Renal cortical epithelial cell (primary cell): ENCODE measurements around the gene DYRK4. TPM values are rescaled to one million over a fixed set of nuclear protein-coding genes. Genes with fewer than 3 reads are reported as not detected.

Source experiments
- DNase-seq: peaks from one replicate; pipeline ENCODE4 v3.0.0-alpha.2; 2011; ENCODE audit warnings: low read depth
- total RNA-seq: library from RNA; depleted of rRNA; stranded (reverse); fragments of >200 nt; gene quantifications from 2 replicates; pipeline ENCODE4 v1.2.3, GENCODE V29; 2014

DYRK4 gene
- total RNA-seq, 1 donor from 2014 or later: 30.7 TPM

GRCh38 chr12:4563336-4563735 is 1.3 kb downstream of the DYRK4 start:
- peak; percentile 29 for DNase-seq

GRCh38 chr12:4564818-4565217 is 2.8 kb downstream of the DYRK4 start:
- DNase-seq: no peak

GRCh38 chr12:4566474-4566873 is 4.5 kb downstream of the DYRK4 start:
- no peak for DNase-seq

GRCh38 chr12:4567073-4567881 is 5.3 kb downstream of the DYRK4 start:
- no peak for DNase-seq

GRCh38 chr12:4569261-4569660 is 7.3 kb downstream of the DYRK4 start:
- DNase-seq: no peak

GRCh38 chr12:4572680-4573079 is 10.7 kb downstream of the DYRK4 start:
- DNase-seq: no peak

- DNase-seq: peak; percentile 32
Measured at GRCh38 chr12:4579305-4580102, 17.5 kb downstream of the DYRK4 start.

- DNase-seq: no peak
Measured at GRCh38 chr12:4580281-4580688, 18.3 kb downstream of the DYRK4 start.

- no peak for DNase-seq
Measured at GRCh38 chr12:4584281-4584680, 22.3 kb downstream of the DYRK4 start.

- no peak for DNase-seq
Measured at GRCh38 chr12:4584896-4585295, 22.9 kb downstream of the DYRK4 start.

- no peak for DNase-seq
Measured at GRCh38 chr12:4586500-4586899, 24.5 kb downstream of the DYRK4 start.

GRCh38 chr12:4587108-4587507 is 25.1 kb downstream of the DYRK4 start:
- no peak for DNase-seq

GRCh38 chr12:4588916-4589315 is 26.9 kb downstream of the DYRK4 start:
- DNase-seq: no peak

- no peak for DNase-seq
Measured at GRCh38 chr12:4589941-4590340, 27.9 kb downstream of the DYRK4 start.

- DNase-seq: no peak
Measured at GRCh38 chr12:4591180-4591687, 29.2 kb downstream of the DYRK4 start.

GRCh38 chr12:4595881-4596280 is 33.9 kb downstream of the DYRK4 start:
- no peak for DNase-seq

GRCh38 chr12:4603421-4603820 is 41.4 kb downstream of the DYRK4 start:
- no peak for DNase-seq

- DNase-seq: no peak
Measured at GRCh38 chr12:4603946-4604345, 41.9 kb downstream of the DYRK4 start.

- peak; percentile 89 for DNase-seq
Measured at GRCh38 chr12:4604684-4605193, 42.7 kb downstream of the DYRK4 start.

- DNase-seq: no peak
Measured at GRCh38 chr12:4607056-4607455, 45.0 kb downstream of the DYRK4 start.

- DNase-seq: no peak
Measured at GRCh38 chr12:4609071-4609470, 47.1 kb downstream of the DYRK4 start.

GRCh38 chr12:4610481-4610880 is 48.5 kb downstream of the DYRK4 start:
- no peak for DNase-seq

- no peak for DNase-seq
Measured at GRCh38 chr12:4615667-4616066, 53.7 kb downstream of the DYRK4 start.
